IPS-15b (cell line): ENCODE results near the gene FBXO42.

ENCODE experiments used
- H3K27me3 ChIP-seq: one replicate; pipeline ENCODE4 v1.6.1; 2013; ENCODE audit warnings: low read length; ENCODE audit not compliant: control insufficient read depth, insufficient read depth
- H3K36me3 ChIP-seq: one replicate; pipeline ENCODE4 v1.6.1; 2013; ENCODE audit warnings: low read length; ENCODE audit not compliant: control insufficient read depth, insufficient read depth
- H3K4me1 ChIP-seq: one replicate; pipeline ENCODE4 v1.6.1; 2013; ENCODE audit warnings: mild to moderate bottlenecking, low read length; ENCODE audit not compliant: control insufficient read depth, insufficient read depth
- H3K4me3 ChIP-seq: one replicate; pipeline ENCODE4 v1.5.1; 2013; ENCODE audit warnings: low read depth, low read length
- H3K9ac ChIP-seq: one replicate; pipeline ENCODE4 v1.6.1; 2013; ENCODE audit warnings: low read depth, mild to moderate bottlenecking, low read length
- H3K9me3 ChIP-seq: one replicate; pipeline ENCODE4 v1.6.1; 2013; ENCODE audit warnings: mild to moderate bottlenecking, low read length; ENCODE audit not compliant: control insufficient read depth, insufficient read depth

FBXO42 gene

GRCh38 chr1:16385659-16386453 lies 33.6 kb upstream of the FBXO42 start:
- H3K9ac ChIP-seq, result no peak overlapping the region
- H3K36me3 ChIP-seq, result no peaks in the 10 kb centered on the region
- no peaks in the 10 kb centered on the region for H3K9me3 ChIP-seq
- no peaks in the 10 kb centered on the region for H3K27me3 ChIP-seq
- no peak overlapping the region for H3K4me3 ChIP-seq
- H3K4me1 ChIP-seq, result peaks cover 21% of the 10 kb centered on the region

GRCh38 chr1:16383888-16384287 lies 31.6 kb upstream of the FBXO42 start:
- Histone ChIP-seq H3K4me1 (peaks cover 21% of the 10 kb centered on the region), H3K9me3 (no peaks in the 10 kb centered on the region), H3K36me3 (no peaks in the 10 kb centered on the region), H3K9ac (peak overlapping the region; percentile 37), H3K27me3 (no peaks in the 10 kb centered on the region), H3K4me3 (no peak overlapping the region)

GRCh38 chr1:16380868-16381267 lies 28.6 kb upstream of the FBXO42 start:
- Histone ChIP-seq H3K9ac (no peak overlapping the region), H3K36me3 (no peaks in the 10 kb centered on the region), H3K4me1 (peaks cover 18% of the 10 kb centered on the region), H3K9me3 (no peaks in the 10 kb centered on the region), H3K27me3 (no peaks in the 10 kb centered on the region), H3K4me3 (no peak overlapping the region)

GRCh38 chr1:16378443-16378842 lies 26.2 kb upstream of the FBXO42 start:
- Histone ChIP-seq H3K27me3 (no peaks in the 10 kb centered on the region), H3K4me1 (peaks cover 9% of the 10 kb centered on the region), H3K4me3 (no peak overlapping the region), H3K9ac (no peak overlapping the region), H3K9me3 (no peaks in the 10 kb centered on the region), H3K36me3 (no peaks in the 10 kb centered on the region)

- Histone ChIP-seq H3K36me3 (no peaks in the 10 kb centered on the region), H3K4me1 (peaks cover 9% of the 10 kb centered on the region)
These were observed 24.7 kb upstream of the FBXO42 start for GRCh38 chr1:16376971-16377370.

GRCh38 chr1:16375521-16376340 lies 23.5 kb upstream of the FBXO42 start:
- H3K4me3 ChIP-seq, result no peak overlapping the region
- no peaks in the 10 kb centered on the region for H3K9me3 ChIP-seq
- H3K9ac ChIP-seq, result no peak overlapping the region
- H3K27me3 ChIP-seq, result no peaks in the 10 kb centered on the region
- no peaks in the 10 kb centered on the region for H3K36me3 ChIP-seq
- H3K4me1 ChIP-seq, result peaks cover 9% of the 10 kb centered on the region

More at GRCh38 chr1:16376971-16377370, 24.7 kb upstream of the FBXO42 start:
- Histone ChIP-seq H3K4me3 (no peak overlapping the region), H3K27me3 (no peaks in the 10 kb centered on the region), H3K9ac (no peak overlapping the region), H3K9me3 (no peaks in the 10 kb centered on the region)

GRCh38 chr1:16374266-16374665 lies 22.0 kb upstream of the FBXO42 start:
- Histone ChIP-seq H3K4me1 (peaks cover 9% of the 10 kb centered on the region), H3K9ac (no peak overlapping the region), H3K27me3 (no peaks in the 10 kb centered on the region), H3K9me3 (no peaks in the 10 kb centered on the region), H3K36me3 (no peaks in the 10 kb centered on the region), H3K4me3 (no peak overlapping the region)

- H3K36me3 ChIP-seq, result no peaks in the 10 kb centered on the region
- peaks cover 17% of the 10 kb centered on the region for H3K4me1 ChIP-seq
- H3K27me3 ChIP-seq, result no peaks in the 10 kb centered on the region
- H3K4me3 ChIP-seq, result no peak overlapping the region
- no peak overlapping the region for H3K9ac ChIP-seq
- H3K9me3 ChIP-seq, result no peaks in the 10 kb centered on the region
These were observed 20.4 kb upstream of the FBXO42 start for GRCh38 chr1:16372535-16373285.

GRCh38 chr1:16371725-16372124 lies 19.4 kb upstream of the FBXO42 start:
- Histone ChIP-seq H3K9ac (no peak overlapping the region), H3K4me3 (no peak overlapping the region)

GRCh38 chr1:16369821-16370220 lies 17.5 kb upstream of the FBXO42 start:
- Histone ChIP-seq H3K36me3 (no peaks in the 10 kb centered on the region), H3K27me3 (no peaks in the 10 kb centered on the region), H3K9ac (no peak overlapping the region), H3K4me3 (no peak overlapping the region), H3K9me3 (no peaks in the 10 kb centered on the region), H3K4me1 (peaks cover 8% of the 10 kb centered on the region)

More at GRCh38 chr1:16371725-16372124, 19.4 kb upstream of the FBXO42 start:
- Histone ChIP-seq H3K36me3 (no peaks in the 10 kb centered on the region), H3K27me3 (no peaks in the 10 kb centered on the region), H3K9me3 (no peaks in the 10 kb centered on the region), H3K4me1 (peaks cover 14% of the 10 kb centered on the region)

GRCh38 chr1:16367968-16368890 lies 15.9 kb upstream of the FBXO42 start:
- Histone ChIP-seq H3K36me3 (no peaks in the 10 kb centered on the region), H3K27me3 (no peaks in the 10 kb centered on the region), H3K9me3 (no peaks in the 10 kb centered on the region), H3K4me3 (peak overlapping the region; percentile 74), H3K4me1 (peaks cover 8% of the 10 kb centered on the region), H3K9ac (peak overlapping the region; percentile 84)
